Spleen (tissue), 11 donors: ENCODE measurements around the gene ELP6. TPM values are rescaled to one million over a fixed set of nuclear protein-coding genes. Genes with fewer than 3 reads are reported as not detected.

ENCODE experiments used
- DNase-seq: peaks from one replicate; pipeline ENCODE4 v3.0.0-alpha.2; 2020
- H3K27ac ChIP-seq, 8 donors: fragments of 200-600 bp; sonication (generic) in 7 of 8; 1 replicate in 4 of 8; 2 replicates in 4 of 8; pipeline versions ENCODE4 v1.5.0 to v1.8.0; 2016 to 2021; ENCODE audit warnings: inconsistent platforms in 4 of 8, mild to moderate bottlenecking in 4 of 8, moderate library complexity in 1 of 8
- H3K27me3 ChIP-seq, 7 donors: fragments of 200-600 bp; sonication (generic) in 6 of 7; replicated peaks in 1 of 7; 1 replicate in 4 of 7; 2 replicates in 3 of 7; pipeline versions ENCODE4 v1.5.0 to v1.8.0; 2016 to 2021; ENCODE audit warnings: inconsistent platforms in 3 of 7, mild to moderate bottlenecking in 1 of 7
- H3K36me3 ChIP-seq, 6 donors: fragments of 200-600 bp; sonication (generic) in 5 of 6; 1 replicate in 4 of 6; 2 replicates in 2 of 6; pipeline versions ENCODE4 v1.5.0 to v1.8.0; 2016 to 2021; ENCODE audit warnings: inconsistent platforms in 2 of 6
- H3K4me1 ChIP-seq, 6 donors: fragments of 200-600 bp; sonication (generic) in 5 of 6; 1 replicate in 3 of 6; 2 replicates in 3 of 6; pipeline versions ENCODE4 v1.5.0 to v1.8.0; 2016 to 2021; ENCODE audit warnings: inconsistent platforms in 3 of 6
- H3K4me3 ChIP-seq, 8 donors: fragments of 200-600 bp; sonication (generic) in 7 of 8; 1 replicate in 4 of 8; 2 replicates in 4 of 8; pipeline versions ENCODE4 v1.5.0 to v1.8.0; 2016 to 2021; ENCODE audit warnings: inconsistent platforms in 4 of 8, mild to moderate bottlenecking in 4 of 8, moderate library complexity in 2 of 8
- H3K9me3 ChIP-seq, 8 donors: fragments of 200-600 bp; sonication (generic) in 7 of 8; 1 replicate in 4 of 8; 2 replicates in 4 of 8; pipeline versions ENCODE4 v1.5.0 to v1.8.0; 2016 to 2021; ENCODE audit warnings: inconsistent platforms in 4 of 8
- CTCF ChIP-seq, 11 experiments: fragments of 200-600 bp in 7 of 11; fragments of 450-650 bp in 4 of 11; sonication (generic) in 4 of 11; IDR thresholded peaks in 8 of 11; conservative IDR thresholded peaks in 3 of 11; 1 replicate in 7 of 11; 2 replicates in 4 of 11; pipeline versions ENCODE4 v1.4.0 to v1.8.0; 2016 to 2021; ENCODE audit warnings: antibody characterized with exemption in 11 of 11, inconsistent platforms in 4 of 11, mild to moderate bottlenecking in 1 of 11
- POLR2A ChIP-seq, 3 donors: fragments of 450-650 bp; IDR thresholded peaks; one replicate each; pipeline ENCODE4 v1.5.1; 2017; ENCODE audit warnings: antibody characterized with exemption in 3 of 3, mild to moderate bottlenecking in 1 of 3
- POLR2AphosphoS5 ChIP-seq, 3 donors: sonication (generic); formaldehyde crosslinking; IDR thresholded peaks; one replicate each; pipeline ENCODE4 v1.5.1; 2017; ENCODE audit warnings: antibody characterized with exemption in 3 of 3
- WGBS, 5 donors: extraction: QIAGEN DNeasy Blood & Tissue Kit in 3 of 5; methylation state at CpG; one replicate each; pipeline versions ENCODE4 v1.1.5 to v1.1.7; 2013 to 2018; 5-methylcytosine and 5-hydroxymethylcytosine counted together
- intact Hi-C: fragments of 100-400 bp; cut with DNase I; formaldehyde crosslinking; loops from one replicate; pipeline ENCODE4 v1.15.0; 2023; ENCODE audit warnings: low total_unique reads
- polyA plus RNA-seq, 3 donors: library from polyadenylated mRNA; stranded (reverse); fragments of 200-250 nt; gene quantifications; one replicate each; pipeline ENCODE4 v1.2.1, GENCODE V29; 2013
- total RNA-seq, 7 donors: library from RNA; depleted of rRNA in 3 of 7; stranded (reverse); fragments of >200 nt in 3 of 7; fragmentation: NEBNext Ultra II Directional in 4 of 7; extraction: Animal tissue kit (Norgen Biotek cat#: 25700) in 4 of 7; gene quantifications; one replicate each; pipeline versions ENCODE4 v1.1.0 to v1.2.1, GENCODE V29; 2016 to 2021
- donor health status: healthy with polysubstance abuse.
- donor health status: DM: no; HTN: no; CAD: no; lungs with moderate emphysema.
- donor health status: DM: no; HTN: no; CAD: no.
- donor health status: Bipolar disorder and iron deficiency.
- donor health status: healthy.
- donor health status: DM: no; HTN: no; CAD: no.
- donor health status: DM: yes; HTN: yes; CAD: no.

Gene ELP6
- total and polyA plus RNA-seq, 10 donors, result 16.6 to 35.6 (median 25.7) TPM

GRCh38 chr3:47542471-47543173, 29.1 kb upstream of the ELP6 start:
- Histone ChIP-seq H3K36me3 (no peaks in the 10 kb centered on the region), H3K9me3 (no peaks in the 10 kb centered on the region), H3K27me3 (peaks cover 0 to 7% (median 0%) of the 10 kb centered on the region in 7 donors), H3K4me3 (no peak overlapping the region), H3K27ac (peak overlapping the region in 1 of 8 donors; percentile 17), H3K4me1 (no peaks in the 10 kb centered on the region)
- peak in 2 of 3 donors; percentile 43 to 44 for TF ChIP-seq POLR2AphosphoS5 (IDR thresholded peaks at IDR 0.05)
- no peak for TF ChIP-seq POLR2A (IDR thresholded peaks at IDR 0.05)
- no peak for DNase-seq
- intact Hi-C loops, result no loop called here
- WGBS, 5 donors, result 58 to 79% (median 73%) methylated on average over 16 to 21 of the region's 21 CpGs

- no peaks in the 10 kb centered on the region for H3K9me3 ChIP-seq
- no peak for DNase-seq
- H3K27ac ChIP-seq, result no peak overlapping the region
- H3K36me3 ChIP-seq, result no peaks in the 10 kb centered on the region
- TF ChIP-seq POLR2AphosphoS5 (IDR thresholded peaks at IDR 0.05) (no peak), POLR2A (IDR thresholded peaks at IDR 0.05) (no peak), CTCF (IDR thresholded peaks at IDR 0.05 in 8 of 11, conservative IDR thresholded peaks at IDR 0.05 in 3 of 11) (no peak)
- intact Hi-C loops, result no loop called here
- no peak overlapping the region for H3K4me3 ChIP-seq
- WGBS, 5 donors, result 50 to 68% (median 54%) methylated on average over 6 of the region's 6 CpGs
- H3K4me1 ChIP-seq, result no peaks in the 10 kb centered on the region
- H3K27me3 ChIP-seq, result peaks cover 0 to 7% (median 0%) of the 10 kb centered on the region in 7 donors
These were observed 28.1 kb upstream of the ELP6 start for GRCh38 chr3:47541583-47542108.

- 86 to 98% (median 97%) methylated on average over 4 of the region's 4 CpGs for WGBS, 5 donors
- no peak for DNase-seq
- no peaks in the 10 kb centered on the region for H3K9me3 ChIP-seq
- H3K36me3 ChIP-seq, result no peaks in the 10 kb centered on the region
- no peaks in the 10 kb centered on the region for H3K4me1 ChIP-seq
- H3K4me3 ChIP-seq, result no peak overlapping the region
- H3K27me3 ChIP-seq, result peaks cover 0 to 7% (median 0%) of the 10 kb centered on the region in 7 donors
- intact Hi-C loops, result no loop called here
- H3K27ac ChIP-seq, result no peak overlapping the region
- no peak for TF ChIP-seq POLR2A (IDR thresholded peaks at IDR 0.05)
- no peak for TF ChIP-seq CTCF (IDR thresholded peaks at IDR 0.05 in 8 of 11, conservative IDR thresholded peaks at IDR 0.05 in 3 of 11)
- TF ChIP-seq POLR2AphosphoS5 (IDR thresholded peaks at IDR 0.05), result no peak
These were observed 26.8 kb upstream of the ELP6 start for GRCh38 chr3:47540281-47540680.

- Histone ChIP-seq H3K27ac (no peak overlapping the region), H3K4me1 (no peaks in the 10 kb centered on the region), H3K36me3 (no peaks in the 10 kb centered on the region), H3K4me3 (no peak overlapping the region), H3K27me3 (peaks cover 0 to 7% (median 0%) of the 10 kb centered on the region in 7 donors), H3K9me3 (no peaks in the 10 kb centered on the region)
- intact Hi-C loops, result no loop called here
- DNase-seq, result peak; percentile 42
- TF ChIP-seq POLR2AphosphoS5 (IDR thresholded peaks at IDR 0.05), result no peak
- TF ChIP-seq POLR2A (IDR thresholded peaks at IDR 0.05), result no peak
- no peak for TF ChIP-seq CTCF (IDR thresholded peaks at IDR 0.05 in 8 of 11, conservative IDR thresholded peaks at IDR 0.05 in 3 of 11)
- 78 to 94% (median 87%) methylated on average over 6 of the region's 6 CpGs for WGBS, 5 donors
These were observed 23.5 kb upstream of the ELP6 start for GRCh38 chr3:47536967-47537366.
